Measurements from ENCODE around the gene PPARA.
"Not testable (repeated sequence)": the region's sequence is repeated elsewhere in the genome, so short reads cannot be mapped to it uniquely, and the experiment has no call there.

Gene PPARA

GRCh38 chr22:46125311-46125710 lies 25.0 kb upstream of the PPARA start:
- no peak for DNase-seq (ENCODE audit: low read depth, low spot score)

GRCh38 chr22:46125816-46126765 lies 24.2 kb upstream of the PPARA start:
- H3K27ac ChIP-seq, result no peak overlapping the region
- DNase-seq (ENCODE audit: low read depth, low spot score), result no peak

More at GRCh38 chr22:46125311-46125710, 25.0 kb upstream of the PPARA start:
- no peak overlapping the region for H3K27ac ChIP-seq

- H3K27ac ChIP-seq, result no peak overlapping the region
- no peak for DNase-seq (ENCODE audit: low read depth, low spot score)
Measured at GRCh38 chr22:46126853-46127385, 23.4 kb upstream of the PPARA start.

GRCh38 chr22:46127556-46127955 lies 22.8 kb upstream of the PPARA start:
- DNase-seq (ENCODE audit: low read depth, low spot score), result no peak
- no peak overlapping the region for H3K27ac ChIP-seq

- no peak overlapping the region for H3K27ac ChIP-seq
- DNase-seq (ENCODE audit: low read depth, low spot score), result no peak
Measured at GRCh38 chr22:46128606-46129005, 21.7 kb upstream of the PPARA start.

- no peak for DNase-seq (ENCODE audit: low read depth, low spot score)
- no peak overlapping the region for H3K27ac ChIP-seq
Measured at GRCh38 chr22:46129390-46130041, 20.8 kb upstream of the PPARA start.

GRCh38 chr22:46131151-46131587 lies 19.2 kb upstream of the PPARA start:
- no peak for DNase-seq (ENCODE audit: low read depth, low spot score)
- no peak overlapping the region for H3K27ac ChIP-seq

GRCh38 chr22:46132193-46132829 lies 18.0 kb upstream of the PPARA start:
- H3K27ac ChIP-seq; DNase-seq (ENCODE audit: low read depth, low spot score): not testable (repeated sequence)

- no peak overlapping the region for H3K27ac ChIP-seq
- DNase-seq (ENCODE audit: low read depth, low spot score), result no peak
Measured at GRCh38 chr22:46132830-46133587, 17.3 kb upstream of the PPARA start.

GRCh38 chr22:46133588-46133855 lies 16.8 kb upstream of the PPARA start:
- no peak for DNase-seq (ENCODE audit: low read depth, low spot score)
- H3K27ac ChIP-seq, result no peak overlapping the region

GRCh38 chr22:46134111-46134705 lies 16.1 kb upstream of the PPARA start:
- H3K27ac ChIP-seq, result no peak overlapping the region
- DNase-seq (ENCODE audit: low read depth, low spot score), result no peak

GRCh38 chr22:46135611-46136485 lies 14.5 kb upstream of the PPARA start:
- no peak for DNase-seq (ENCODE audit: low read depth, low spot score)
- no peak overlapping the region for H3K27ac ChIP-seq

- no peak overlapping the region for H3K27ac ChIP-seq
- DNase-seq (ENCODE audit: low read depth, low spot score), result no peak
Measured at GRCh38 chr22:46136486-46137217, 13.7 kb upstream of the PPARA start.

GRCh38 chr22:46137218-46137766 lies 13.0 kb upstream of the PPARA start:
- no peak for DNase-seq (ENCODE audit: low read depth, low spot score)
- H3K27ac ChIP-seq, result no peak overlapping the region

GRCh38 chr22:46138058-46138797 lies 12.1 kb upstream of the PPARA start:
- H3K27ac ChIP-seq, result no peak overlapping the region
- no peak for DNase-seq (ENCODE audit: low read depth, low spot score)

GRCh38 chr22:46139417-46139816 lies 10.9 kb upstream of the PPARA start:
- not testable (repeated sequence) for DNase-seq (ENCODE audit: low read depth, low spot score)

GRCh38 chr22:46139895-46140350 lies 10.4 kb upstream of the PPARA start:
- no peak overlapping the region for H3K27ac ChIP-seq
- no peak for DNase-seq (ENCODE audit: low read depth, low spot score)

More at GRCh38 chr22:46139417-46139816, 10.9 kb upstream of the PPARA start:
- not testable (repeated sequence) for H3K27ac ChIP-seq

Measured in epithelial cell of prostate (primary cell).